Osteocyte (in vitro differentiated cells): ENCODE data around the gene MIAT. TPM values are rescaled to one million over a fixed set of nuclear protein-coding genes. Genes with fewer than 3 reads are reported as not detected.

Source experiments
- DNase-seq: peaks from one replicate; pipeline ENCODE4 v3.0.0; 2021; ENCODE audit warnings: mixed read lengths; ENCODE audit not compliant: unreplicated experiment; ENCODE audit errors: extremely low spot score
- H3K27ac Mint-ChIP-seq: one replicate; pipeline ENCODE4 v1.8.0; 2021; ENCODE audit warnings: mild to moderate bottlenecking, mixed read lengths; ENCODE audit not compliant: unreplicated experiment
- H3K27me3 Mint-ChIP-seq: one replicate; pipeline ENCODE4 v1.8.0; 2021; ENCODE audit warnings: mixed read lengths; ENCODE audit not compliant: unreplicated experiment
- H3K36me3 Mint-ChIP-seq: one replicate; pipeline ENCODE4 v1.8.0; 2021; ENCODE audit warnings: mixed read lengths; ENCODE audit not compliant: unreplicated experiment
- H3K4me1 Mint-ChIP-seq: one replicate; pipeline ENCODE4 v1.8.0; 2021; ENCODE audit warnings: mixed read lengths; ENCODE audit not compliant: unreplicated experiment
- H3K4me3 Mint-ChIP-seq: one replicate; pipeline ENCODE4 v1.8.0; 2021; ENCODE audit warnings: mild to moderate bottlenecking, moderate library complexity, mixed read lengths; ENCODE audit not compliant: unreplicated experiment
- H3K9me3 Mint-ChIP-seq: one replicate; pipeline ENCODE4 v1.8.0; 2021; ENCODE audit warnings: mixed read lengths; ENCODE audit not compliant: unreplicated experiment
- CTCF ChIP-seq: fragments of 200-600 bp; sonication (generic); IDR thresholded peaks from 2 replicates; pipeline ENCODE4 v1.5.0; 2021; ENCODE audit warnings: antibody characterized with exemption, mild to moderate bottlenecking, moderate library complexity
- total RNA-seq: library from RNA; stranded (reverse); gene quantifications from 2 replicates; pipeline ENCODE4 v1.2.1, GENCODE V29; 2021

The MIAT gene
- total RNA-seq, 1 donor from 2014 or later = 3.3 TPM

- H3K27me3 Mint-ChIP-seq = peaks cover 42% of the 10 kb centered on the region
- H3K36me3 Mint-ChIP-seq = no peaks in the 10 kb centered on the region
- peaks cover 15% of the 10 kb centered on the region for H3K4me1 Mint-ChIP-seq
- no peak for TF ChIP-seq CTCF
- no peak for DNase-seq
- H3K4me3 Mint-ChIP-seq = no peak overlapping the region
- H3K9me3 Mint-ChIP-seq = no peaks in the 10 kb centered on the region
- no peak overlapping the region for H3K27ac Mint-ChIP-seq
Observed at GRCh38 chr22:26642465-26643417, 14.6 kb upstream of the MIAT start.

- Mint-ChIP-seq H3K27me3 (peaks cover 51% of the 10 kb centered on the region), H3K9me3 (no peaks in the 10 kb centered on the region), H3K4me3 (no peak overlapping the region), H3K36me3 (no peaks in the 10 kb centered on the region), H3K4me1 (peaks cover 15% of the 10 kb centered on the region), H3K27ac (no peak overlapping the region)
- TF ChIP-seq CTCF = no peak
- DNase-seq = no peak
Observed at GRCh38 chr22:26643418-26644100, 13.8 kb upstream of the MIAT start.

- Mint-ChIP-seq H3K9me3 (no peaks in the 10 kb centered on the region), H3K4me1 (peaks cover 15% of the 10 kb centered on the region), H3K27ac (no peak overlapping the region), H3K4me3 (no peak overlapping the region), H3K27me3 (peaks cover 62% of the 10 kb centered on the region), H3K36me3 (no peaks in the 10 kb centered on the region)
- no peak for DNase-seq
- TF ChIP-seq CTCF = no peak
Observed at GRCh38 chr22:26646158-26646557, 11.2 kb upstream of the MIAT start.

- DNase-seq = no peak
- no peaks in the 10 kb centered on the region for H3K36me3 Mint-ChIP-seq
- H3K4me3 Mint-ChIP-seq = no peak overlapping the region
- H3K27ac Mint-ChIP-seq = no peak overlapping the region
- TF ChIP-seq CTCF = no peak
- H3K27me3 Mint-ChIP-seq = peaks cover 72% of the 10 kb centered on the region
- H3K9me3 Mint-ChIP-seq = no peaks in the 10 kb centered on the region
- H3K4me1 Mint-ChIP-seq = peaks cover 7% of the 10 kb centered on the region
Observed at GRCh38 chr22:26648011-26648497, 9.3 kb upstream of the MIAT start.
